LNCAP (cell line): ENCODE data around the gene DMKN.

Source experiments
- TF ChIP-seq, protein P1 (sequence below): fragments of 450-650 bp; IDR thresholded peaks from 2 replicates; pipeline ENCODE4 v1.5.1; 2017; ENCODE audit warnings: mild to moderate bottlenecking

Gene DMKN

DNA sequence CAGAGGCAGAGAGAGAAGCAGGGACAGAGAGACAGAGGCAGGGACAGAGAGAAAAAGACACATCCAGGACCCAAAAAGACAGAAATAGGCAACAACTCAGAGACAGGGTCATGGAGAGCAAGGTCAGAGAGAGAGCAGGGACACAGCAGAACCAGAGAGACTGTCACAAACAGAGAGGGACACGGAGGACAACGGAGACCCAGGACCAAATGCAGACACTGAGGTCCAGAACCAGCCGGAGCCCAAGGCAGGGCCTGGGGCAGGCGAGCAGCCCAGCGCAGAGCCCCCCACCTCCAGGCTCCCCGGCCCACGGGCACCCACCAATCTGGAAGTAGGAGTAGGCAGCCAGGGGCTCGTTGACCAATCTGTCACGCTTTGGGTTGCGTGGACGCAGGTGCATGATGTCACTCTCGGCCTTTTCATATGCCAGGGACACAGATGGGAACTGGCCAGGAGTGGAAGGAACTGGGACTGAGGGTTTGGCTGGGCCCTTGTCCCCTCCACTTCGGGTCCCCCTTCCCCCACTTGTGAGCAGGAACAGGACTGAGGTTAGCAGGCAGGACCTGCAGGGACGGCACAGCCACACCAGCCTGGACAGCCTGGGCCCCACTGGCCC lies 40.0 kb upstream of the DMKN start:
- TF ChIP-seq, protein P1, sequence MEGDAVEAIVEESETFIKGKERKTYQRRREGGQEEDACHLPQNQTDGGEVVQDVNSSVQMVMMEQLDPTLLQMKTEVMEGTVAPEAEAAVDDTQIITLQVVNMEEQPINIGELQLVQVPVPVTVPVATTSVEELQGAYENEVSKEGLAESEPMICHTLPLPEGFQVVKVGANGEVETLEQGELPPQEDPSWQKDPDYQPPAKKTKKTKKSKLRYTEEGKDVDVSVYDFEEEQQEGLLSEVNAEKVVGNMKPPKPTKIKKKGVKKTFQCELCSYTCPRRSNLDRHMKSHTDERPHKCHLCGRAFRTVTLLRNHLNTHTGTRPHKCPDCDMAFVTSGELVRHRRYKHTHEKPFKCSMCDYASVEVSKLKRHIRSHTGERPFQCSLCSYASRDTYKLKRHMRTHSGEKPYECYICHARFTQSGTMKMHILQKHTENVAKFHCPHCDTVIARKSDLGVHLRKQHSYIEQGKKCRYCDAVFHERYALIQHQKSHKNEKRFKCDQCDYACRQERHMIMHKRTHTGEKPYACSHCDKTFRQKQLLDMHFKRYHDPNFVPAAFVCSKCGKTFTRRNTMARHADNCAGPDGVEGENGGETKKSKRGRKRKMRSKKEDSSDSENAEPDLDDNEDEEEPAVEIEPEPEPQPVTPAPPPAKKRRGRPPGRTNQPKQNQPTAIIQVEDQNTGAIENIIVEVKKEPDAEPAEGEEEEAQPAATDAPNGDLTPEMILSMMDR, result no peak

DNA sequence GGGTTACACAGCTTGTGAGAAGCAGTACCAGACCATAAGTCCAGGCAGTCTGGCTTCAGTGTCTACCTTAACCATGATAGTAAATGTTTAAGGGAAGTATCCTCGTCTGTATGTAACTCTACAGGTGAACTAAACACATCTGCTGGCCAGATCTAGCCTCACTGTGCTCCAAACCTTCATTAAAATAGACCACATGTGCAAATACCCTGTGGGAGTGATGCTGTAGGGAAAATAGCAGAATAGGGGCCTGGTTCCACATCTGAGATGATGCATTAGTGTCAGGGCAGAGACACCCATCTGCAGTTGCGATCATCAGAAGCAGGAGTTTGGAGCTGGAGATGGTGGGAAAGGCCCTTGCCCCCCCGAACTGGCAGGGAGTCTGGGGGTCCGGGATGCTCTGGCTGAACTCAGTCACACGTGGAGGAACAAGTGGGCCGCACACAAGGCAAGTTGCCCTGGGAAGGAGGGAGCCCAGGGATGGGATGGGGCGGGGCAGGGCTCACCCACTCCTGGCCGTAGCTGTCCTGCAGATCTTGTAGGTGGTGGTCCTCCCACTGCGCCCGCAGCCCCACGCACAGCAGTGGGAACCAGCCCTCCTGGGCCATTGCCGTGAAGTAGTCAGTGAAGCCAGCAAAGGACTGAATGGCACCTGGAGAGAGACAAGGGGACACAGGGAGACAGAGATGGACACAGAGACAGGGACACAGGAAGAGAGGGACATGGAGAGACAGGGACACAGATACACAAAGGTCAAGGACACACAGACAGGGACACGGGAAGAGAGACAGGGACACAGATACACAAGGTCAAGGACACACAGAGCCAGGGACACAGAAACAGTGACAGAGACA lies 39.3 kb upstream of the DMKN start:
- TF ChIP-seq, protein P1, result no peak

DNA sequence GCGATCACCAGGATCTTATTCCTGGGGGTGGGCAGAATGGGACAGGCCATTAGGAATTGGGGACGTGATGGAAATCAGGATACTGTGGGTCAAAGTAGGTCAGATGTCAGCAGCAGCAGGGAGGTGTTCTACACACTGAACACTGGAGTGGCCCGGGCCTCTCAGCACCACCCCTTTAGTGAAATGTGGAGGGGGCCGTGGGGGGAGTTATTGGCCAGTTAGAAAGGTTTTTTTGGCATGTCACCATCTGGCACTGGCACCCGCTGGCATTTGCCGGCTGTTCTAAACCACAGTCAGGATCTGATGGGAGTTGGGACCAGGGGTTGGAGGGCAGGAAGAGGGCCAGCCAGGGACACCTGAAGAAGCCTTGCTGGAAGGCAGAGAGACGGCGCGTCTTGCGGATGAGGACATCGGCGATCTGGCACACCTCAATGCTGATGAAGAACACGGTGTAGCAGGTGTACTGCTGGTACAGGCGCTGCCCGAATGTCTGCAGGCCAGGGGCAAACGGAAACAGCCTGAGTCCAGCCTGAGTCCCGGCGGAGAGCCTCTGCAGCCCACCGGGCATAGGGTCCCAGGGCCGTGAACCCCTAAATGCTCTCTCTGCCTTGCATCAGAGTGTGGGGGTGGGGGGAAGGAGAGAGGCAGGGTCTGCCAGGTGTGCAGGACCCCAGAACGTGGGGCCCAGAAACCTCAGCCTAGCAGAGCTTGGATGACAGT lies 37.8 kb upstream of the DMKN start:
- TF ChIP-seq, protein P1, result no peak

DNA sequence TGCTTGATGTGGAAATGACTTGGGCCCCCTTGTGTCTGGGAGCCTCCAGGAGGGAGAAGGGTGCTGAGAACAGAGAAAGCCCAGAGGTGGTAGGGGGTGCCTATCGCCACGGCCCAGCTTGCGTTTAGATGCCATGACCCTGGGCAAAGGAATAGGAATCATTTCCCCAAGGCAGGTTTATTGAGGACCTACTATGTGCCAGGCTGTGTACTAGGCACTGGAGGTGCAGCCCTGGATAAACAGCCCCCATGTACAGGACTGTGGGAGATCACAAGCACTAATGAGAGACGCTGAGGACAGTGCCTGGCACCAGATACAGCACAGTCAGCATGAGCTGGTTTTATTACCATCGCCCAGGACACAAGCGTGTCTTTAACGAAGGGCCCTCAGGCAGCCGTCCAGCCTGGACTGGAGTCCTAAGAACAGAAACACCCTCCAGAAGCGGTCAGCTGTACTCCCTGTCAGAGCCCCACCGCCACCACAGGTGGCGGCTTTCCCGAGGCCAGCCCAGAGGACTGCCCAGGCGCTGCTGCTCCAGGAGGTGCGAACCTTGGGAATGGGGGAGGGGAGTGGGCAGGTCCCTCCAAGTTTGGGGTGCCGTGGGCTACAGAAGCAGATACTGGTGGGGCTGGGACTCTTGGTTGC lies 36.6 kb upstream of the DMKN start:
- TF ChIP-seq, protein P1, result no peak

DNA sequence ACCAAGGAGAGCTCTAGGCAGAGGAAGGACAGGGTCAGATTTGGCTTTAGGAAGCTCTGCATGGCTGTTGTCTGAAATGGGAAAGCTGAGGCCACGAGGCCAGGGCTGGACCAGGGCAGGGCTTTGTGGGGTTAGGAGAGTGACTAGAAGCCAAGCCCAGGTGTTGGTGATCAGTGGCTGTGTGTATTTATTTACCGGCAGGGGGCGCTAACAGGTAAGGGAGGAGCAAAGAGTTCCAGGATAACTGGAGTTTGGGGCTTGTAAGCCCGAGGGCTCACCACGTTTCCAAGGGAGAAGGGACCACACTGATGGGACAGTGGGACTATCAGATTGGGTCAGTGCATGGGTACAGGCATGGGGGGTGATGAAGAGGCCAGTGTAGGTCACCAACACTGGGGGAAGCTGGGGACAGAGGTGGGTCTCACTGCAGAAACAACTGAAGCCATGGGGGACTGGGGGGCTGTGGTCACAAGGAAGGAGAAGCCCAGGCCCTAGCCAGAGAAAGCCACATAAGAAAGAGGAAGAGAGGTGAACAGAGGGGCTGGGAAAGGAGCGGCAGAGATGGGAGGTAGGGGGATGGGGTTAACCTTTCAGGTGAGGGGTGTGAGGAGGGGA lies 35.8 kb upstream of the DMKN start:
- TF ChIP-seq, protein P1, result peak; percentile 78

DNA sequence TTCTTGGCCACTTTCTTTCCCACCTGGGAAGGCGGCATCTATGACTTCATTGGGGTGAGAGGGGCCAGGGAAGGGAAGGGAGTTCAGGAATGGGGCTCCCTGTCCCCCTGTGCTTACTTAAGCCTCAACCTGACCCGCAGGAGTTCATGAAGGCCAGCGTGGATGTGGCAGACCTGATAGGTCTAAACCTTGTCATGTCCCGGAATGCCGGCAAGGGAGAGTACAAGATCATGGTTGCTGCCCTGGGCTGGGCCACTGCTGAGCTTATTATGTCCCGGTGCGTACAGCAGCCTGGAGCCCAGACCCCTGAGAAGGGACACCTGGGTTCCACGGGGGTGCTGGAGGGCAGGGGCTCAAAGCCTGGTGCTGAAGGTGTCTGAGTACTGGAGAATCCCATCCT lies 33.1 kb upstream of the DMKN start:
- TF ChIP-seq, protein P1, result no peak

DNA sequence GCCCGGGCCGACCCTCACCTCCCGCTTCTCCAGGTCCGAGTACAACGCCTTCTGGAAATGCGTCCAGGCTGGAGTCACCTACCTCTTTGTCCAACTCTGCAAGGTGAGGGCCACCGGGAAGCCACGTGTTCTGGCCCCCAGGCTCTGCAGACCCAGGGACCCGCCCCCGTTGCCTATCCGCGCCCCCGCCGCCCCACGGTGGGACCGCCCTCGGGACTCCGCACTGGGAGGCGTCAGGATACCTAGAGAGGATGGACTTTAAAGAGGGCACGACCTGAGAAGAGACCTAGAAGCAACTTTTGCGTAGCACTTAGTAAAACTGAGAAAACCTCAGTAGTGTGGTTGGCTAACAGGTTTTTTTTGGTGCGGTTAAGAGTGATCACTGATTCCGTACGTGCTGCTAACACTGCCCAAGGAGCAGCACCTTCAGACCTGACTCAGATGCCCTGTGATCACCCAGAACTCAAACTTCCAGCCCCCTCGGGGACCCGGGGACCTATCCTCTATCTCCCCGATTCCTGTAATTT lies 32.5 kb upstream of the DMKN start:
- TF ChIP-seq, protein P1, result no peak
